Measurements from ENCODE around the gene NAGS.
"Not testable (repeated sequence)": the region's sequence is repeated elsewhere in the genome, so short reads cannot be mapped to it uniquely, and the experiment has no call there.

Gene NAGS

GRCh38 chr17:44046893-44047292 lies 42.5 kb downstream of the NAGS start:
- DNase-seq, result not testable (repeated sequence)

GRCh38 chr17:44049294-44050060 lies 45.1 kb downstream of the NAGS start:
- DNase-seq, result no peak

- DNase-seq, result peak; percentile 16
Observed at GRCh38 chr17:44053125-44053872, 48.9 kb downstream of the NAGS start.

Measured in DMS79 treated with DMSO at 0.1 percent for 48 hours (cell line).